Ovary (tissue), 9 donors: ENCODE results near the gene LMO7. TPM values are rescaled to one million over a fixed set of nuclear protein-coding genes. Genes with fewer than 3 reads are reported as not detected.

ENCODE experiments used
- DNase-seq, 5 donors: peaks; one replicate each; pipeline ENCODE4 v3.0.0-alpha.2; 2019 to 2020
- H3K27ac ChIP-seq, 2 donors: fragments of 200-600 bp; one replicate each; pipeline versions ENCODE4 v1.5.1 to v1.8.0; 2019 to 2022
- H3K27me3 ChIP-seq: fragments of 200-600 bp; one replicate; pipeline ENCODE4 v1.8.0; 2022
- H3K36me3 ChIP-seq: fragments of 200-600 bp; sonication (generic); one replicate; pipeline ENCODE4 v1.5.1; 2019
- H3K4me1 ChIP-seq: one replicate; pipeline ENCODE4 v1.8.1; 2013; ENCODE audit warnings: mild to moderate bottlenecking, moderate library complexity; ENCODE audit not compliant: insufficient read depth
- H3K4me3 ChIP-seq: fragments of 200-600 bp; sonication (generic); one replicate; pipeline ENCODE4 v1.5.1; 2017
- H3K9me3 ChIP-seq, 2 donors: fragments of 200-600 bp in 1 of 2; sonication (generic) in 1 of 2; one replicate each; pipeline versions ENCODE4 v1.5.1 to v1.8.1; 2013 to 2019; ENCODE audit warnings: mild to moderate bottlenecking in 1 of 2, moderate library complexity in 1 of 2
- CTCF ChIP-seq, 3 donors: fragments of 450-650 bp in 2 of 3; fragments of 200-600 bp in 1 of 3; IDR thresholded peaks; one replicate each; pipeline versions ENCODE4 v1.5.1 to v1.8.0; 2016 to 2022; ENCODE audit warnings: antibody characterized with exemption in 3 of 3, mild to moderate bottlenecking in 1 of 3
- EP300 ChIP-seq: sonication (generic); formaldehyde crosslinking; IDR thresholded peaks from one replicate; pipeline ENCODE4 v1.6.1; 2017; ENCODE audit warnings: antibody characterized with exemption
- POLR2A ChIP-seq: fragments of 450-650 bp; IDR thresholded peaks from one replicate; pipeline ENCODE4 v1.6.1; 2017; ENCODE audit warnings: antibody characterized with exemption, mild to moderate bottlenecking, moderate library complexity
- WGBS, 3 donors: extraction: QIAGEN DNeasy Blood & Tissue Kit in 1 of 3; methylation state at CpG; one replicate each; pipeline versions ENCODE4 v1.1.5 to v1.1.7; 2013 to 2017; 5-methylcytosine and 5-hydroxymethylcytosine counted together
- intact Hi-C, 4 donors: fragments of 100-400 bp; cut with DNase I; formaldehyde crosslinking; loops; one replicate each; pipeline versions ENCODE4 v1.11.0 to v1.15.1; 2022 to 2023
- polyA plus RNA-seq, 2 donors: library from polyadenylated mRNA; stranded (reverse); fragments of 200-250 nt in 1 of 2; fragments of 350-450 nt in 1 of 2; fragmentation: Illumina TruSeq in 1 of 2; extraction: RNeasy Lipid Tissue Mini Kit (QIAGEN cat#74804) in 1 of 2; gene quantifications; one replicate each; pipeline ENCODE4 v1.2.3, GENCODE V29; 2013 to 2014
- total RNA-seq, 7 donors: library from RNA; depleted of rRNA in 2 of 7; stranded (reverse); fragments of >200 nt in 2 of 7; fragmentation: NEBNext Ultra II Directional in 3 of 7; extraction: Animal tissue kit (Norgen Biotek cat#: 25700) in 3 of 7; gene quantifications; one replicate each; pipeline versions ENCODE4 v1.1.0 to v1.2.4, GENCODE V29; 2016 to 2023
- donor health status: DM: no; HTN: no; CAD: no; lungs with moderate emphysema.
- donor health status: DM: no; HTN: no; CAD: no.
- donor health status: Bipolar disorder and iron deficiency.
- donor health status: DM: yes; HTN: yes; CAD: no.
- donor health status: DM: no; HTN: no; CAD: no.
- donor health status: DM: yes; HTN: yes; CAD: no.

The LMO7 gene
- total and polyA plus RNA-seq, 9 donors, result 9.6 to 60.7 (median 20.1) TPM

- Histone ChIP-seq H3K4me3 (no peak overlapping the region), H3K36me3 (no peaks in the 10 kb centered on the region), H3K9me3 (no peaks in the 10 kb centered on the region), H3K27ac (no peak overlapping the region), H3K4me1 (no peaks in the 10 kb centered on the region), H3K27me3 (no peaks in the 10 kb centered on the region)
- DNase-seq, result no peak
- intact Hi-C loops, result no loop called here
- 92 to 96% (median 95%) methylated on average over 5 of the region's 5 CpGs for WGBS, 3 donors
- TF ChIP-seq EP300, result no peak
- TF ChIP-seq CTCF (IDR thresholded peaks at IDR 0.05), result no peak
- no peak for TF ChIP-seq POLR2A
These were observed 196.7 kb downstream of the LMO7 start for GRCh38 chr13:75832812-75833211.

DNA sequence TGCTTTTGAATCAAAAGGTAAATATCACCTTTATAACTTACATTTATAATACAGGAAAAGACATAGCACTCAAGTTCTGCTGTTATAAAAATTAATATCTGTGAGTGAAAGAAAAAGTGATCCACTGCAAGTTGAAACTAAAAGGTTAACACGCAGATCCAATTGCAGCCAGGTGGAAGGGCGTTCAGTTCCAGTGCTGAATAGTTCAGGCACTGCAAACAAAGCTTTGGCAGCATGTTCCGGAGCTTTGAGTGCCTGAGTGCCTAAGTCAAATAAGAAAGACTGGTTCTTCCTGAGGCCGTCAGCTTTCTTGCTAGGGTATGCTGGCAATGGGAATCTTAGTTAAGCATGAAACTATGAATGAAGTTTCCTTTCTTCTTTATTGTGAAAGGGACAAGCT, 200.3 kb downstream of the LMO7 start:
- Histone ChIP-seq H3K36me3 (no peaks in the 10 kb centered on the region), H3K4me1 (no peaks in the 10 kb centered on the region), H3K27me3 (no peaks in the 10 kb centered on the region), H3K9me3 (no peaks in the 10 kb centered on the region), H3K4me3 (no peak overlapping the region), H3K27ac (no peak overlapping the region)
- TF ChIP-seq CTCF (IDR thresholded peaks at IDR 0.05) (no peak), EP300 (no peak), POLR2A (no peak)
- intact Hi-C loops, result no loop called here
- 79 to 99% (median 93%) methylated on average over 4 of the region's 4 CpGs for WGBS, 3 donors
- no peak for DNase-seq

GRCh38 chr13:75838366-75839005, 202.4 kb downstream of the LMO7 start:
- Histone ChIP-seq H3K9me3 (no peaks in the 10 kb centered on the region), H3K36me3 (no peaks in the 10 kb centered on the region), H3K27ac (no peak overlapping the region), H3K4me1 (no peaks in the 10 kb centered on the region), H3K4me3 (no peak overlapping the region), H3K27me3 (no peaks in the 10 kb centered on the region)
- 83 to 90% (median 84%) methylated on average over 6 of the region's 6 CpGs for WGBS, 3 donors
- intact Hi-C loops, result no loop called here
- TF ChIP-seq CTCF (IDR thresholded peaks at IDR 0.05), result no peak
- no peak for TF ChIP-seq POLR2A
- no peak for TF ChIP-seq EP300
- DNase-seq, result no peak

- no peak overlapping the region for H3K4me3 ChIP-seq
These were observed 203.3 kb downstream of the LMO7 start for GRCh38 chr13:75839406-75839805.

More at GRCh38 chr13:75839406-75839805, 203.3 kb downstream of the LMO7 start:
- WGBS, 3 donors, result 92 to 95% (median 93%) methylated on average over 2 of the region's 2 CpGs
- TF ChIP-seq CTCF (IDR thresholded peaks at IDR 0.05), result no peak
- no peak for TF ChIP-seq EP300
- no peak for TF ChIP-seq POLR2A
- intact Hi-C loops, result no loop called here
- H3K4me1 ChIP-seq, result no peaks in the 10 kb centered on the region
- no peaks in the 10 kb centered on the region for H3K9me3 ChIP-seq
- no peaks in the 10 kb centered on the region for H3K27me3 ChIP-seq
- DNase-seq, result no peak
- no peaks in the 10 kb centered on the region for H3K36me3 ChIP-seq
- H3K27ac ChIP-seq, result no peak overlapping the region
